SU-DHL-6 (cell line): Measurements from ENCODE around the gene FBXO31.

Experiments
- H2AFZ ChIP-seq: fragments of 200-600 bp; sonication (generic); 2 replicates; pipeline ENCODE4 v1.6.1; 2014; ENCODE audit warnings: low read depth, mild to moderate bottlenecking, moderate library complexity, mixed read lengths, antibody characterized with exemption, low read length; ENCODE audit not compliant: severe bottlenecking
- H3F3A ChIP-seq: fragments of 200-600 bp; shearing (Covaris generic); 2 replicates; pipeline ENCODE4 v1.6.0; 2016; ENCODE audit warnings: antibody characterized with exemption, mild to moderate bottlenecking; ENCODE audit not compliant: insufficient read depth
- H3K27ac ChIP-seq: fragments of 200-600 bp; sonication (generic); 2 replicates; pipeline ENCODE4 v1.5.1; 2016; ENCODE audit warnings: low read depth, mild to moderate bottlenecking, low read length, moderate library complexity, mixed read lengths
- H3K27me3 ChIP-seq: fragments of 200-600 bp; sonication (generic), shearing (Covaris generic); 2 replicates; pipeline ENCODE4 v1.6.0; 2014; ENCODE audit warnings: mild to moderate bottlenecking, low read length
- H3K36me3 ChIP-seq: fragments of 200-600 bp; sonication (generic); 2 replicates; pipeline ENCODE4 v1.6.1; 2014; ENCODE audit warnings: mild to moderate bottlenecking, low read length, mixed read lengths
- H3K4me2 ChIP-seq: fragments of 300-600, 200-600 bp; shearing (Covaris generic), sonication (generic); 2 replicates; pipeline ENCODE4 v1.6.0; 2014; ENCODE audit warnings: low read length, low read depth, mild to moderate bottlenecking; ENCODE audit not compliant: poor library complexity, severe bottlenecking
- H3K4me3 ChIP-seq: fragments of 200-600 bp; sonication (generic); 2 replicates; pipeline ENCODE4 v1.5.1; 2014; ENCODE audit warnings: antibody characterized with exemption, low read length, mild to moderate bottlenecking, mixed read lengths; ENCODE audit not compliant: insufficient read depth, poor library complexity, severe bottlenecking
- H3K79me2 ChIP-seq: fragments of 200-600 bp; sonication (generic); 2 replicates; pipeline ENCODE4 v1.6.1; 2014; ENCODE audit warnings: mild to moderate bottlenecking, low read length, moderate library complexity; ENCODE audit not compliant: insufficient read depth
- H3K9ac ChIP-seq: fragments of 200-600 bp; sonication (generic); 2 replicates; pipeline ENCODE4 v1.7.0; 2014; ENCODE audit warnings: mild to moderate bottlenecking, low read length
- H3K9me2 ChIP-seq: fragments of 200-600 bp; sonication (generic); replicated peaks from 2 replicates; pipeline ENCODE4 v1.6.1; 2014; ENCODE audit warnings: low read length; ENCODE audit not compliant: insufficient read depth
- H3K9me3 ChIP-seq: fragments of 200-600 bp; sonication (generic); 2 replicates; pipeline ENCODE4 v1.6.1; 2014; ENCODE audit warnings: low read length, mixed read lengths; ENCODE audit not compliant: insufficient read depth
- H4K20me1 ChIP-seq: fragments of 200-600 bp; sonication (generic); 2 replicates; pipeline ENCODE4 v1.6.1; 2014; ENCODE audit warnings: low read depth, mild to moderate bottlenecking, antibody characterized with exemption, low read length, moderate library complexity, mixed read lengths
- EZH2phosphoT487 ChIP-seq: fragments of 200-600 bp; sonication (generic), shearing (Covaris generic); conservative IDR thresholded peaks from 2 replicates; pipeline ENCODE4 v1.6.1; 2018; ENCODE audit warnings: mild to moderate bottlenecking, antibody characterized with exemption, low read length, moderate library complexity, mixed read lengths
- TF ChIP-seq, protein P1 (sequence below): fragments of 200-600 bp; sonication (generic); IDR thresholded peaks from one replicate; pipeline ENCODE4 v1.5.1; 2017; ENCODE audit warnings: antibody characterized with exemption, mild to moderate bottlenecking, low read length, moderate library complexity; ENCODE audit not compliant: insufficient read depth, poor library complexity, severe bottlenecking

The FBXO31 gene

GRCh38 chr16:87343753-87344050 is 39.9 kb downstream of the FBXO31 start:
- no peaks in the 10 kb centered on the region for H3K27me3 ChIP-seq
- H3K4me3 ChIP-seq: no peak overlapping the region
- H3K4me2 ChIP-seq: no peak overlapping the region
- H3K9me2 ChIP-seq: no peaks in the 10 kb centered on the region
- H3K9ac ChIP-seq: no peak overlapping the region
- no peak for TF ChIP-seq EZH2phosphoT487
- TF ChIP-seq, protein P1, sequence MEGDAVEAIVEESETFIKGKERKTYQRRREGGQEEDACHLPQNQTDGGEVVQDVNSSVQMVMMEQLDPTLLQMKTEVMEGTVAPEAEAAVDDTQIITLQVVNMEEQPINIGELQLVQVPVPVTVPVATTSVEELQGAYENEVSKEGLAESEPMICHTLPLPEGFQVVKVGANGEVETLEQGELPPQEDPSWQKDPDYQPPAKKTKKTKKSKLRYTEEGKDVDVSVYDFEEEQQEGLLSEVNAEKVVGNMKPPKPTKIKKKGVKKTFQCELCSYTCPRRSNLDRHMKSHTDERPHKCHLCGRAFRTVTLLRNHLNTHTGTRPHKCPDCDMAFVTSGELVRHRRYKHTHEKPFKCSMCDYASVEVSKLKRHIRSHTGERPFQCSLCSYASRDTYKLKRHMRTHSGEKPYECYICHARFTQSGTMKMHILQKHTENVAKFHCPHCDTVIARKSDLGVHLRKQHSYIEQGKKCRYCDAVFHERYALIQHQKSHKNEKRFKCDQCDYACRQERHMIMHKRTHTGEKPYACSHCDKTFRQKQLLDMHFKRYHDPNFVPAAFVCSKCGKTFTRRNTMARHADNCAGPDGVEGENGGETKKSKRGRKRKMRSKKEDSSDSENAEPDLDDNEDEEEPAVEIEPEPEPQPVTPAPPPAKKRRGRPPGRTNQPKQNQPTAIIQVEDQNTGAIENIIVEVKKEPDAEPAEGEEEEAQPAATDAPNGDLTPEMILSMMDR: no peak
- H3K79me2 ChIP-seq: no peaks in the 10 kb centered on the region; the same call in 1 of the 2 replicates
- no peaks in the 10 kb centered on the region for H3F3A ChIP-seq
- no peaks in the 10 kb centered on the region for H3K9me3 ChIP-seq
- H3K27ac ChIP-seq: no peak overlapping the region
- no peaks in the 10 kb centered on the region for H4K20me1 ChIP-seq
- H2AFZ ChIP-seq: no peak overlapping the region
- H3K36me3 ChIP-seq: no peaks in the 10 kb centered on the region

DNA sequence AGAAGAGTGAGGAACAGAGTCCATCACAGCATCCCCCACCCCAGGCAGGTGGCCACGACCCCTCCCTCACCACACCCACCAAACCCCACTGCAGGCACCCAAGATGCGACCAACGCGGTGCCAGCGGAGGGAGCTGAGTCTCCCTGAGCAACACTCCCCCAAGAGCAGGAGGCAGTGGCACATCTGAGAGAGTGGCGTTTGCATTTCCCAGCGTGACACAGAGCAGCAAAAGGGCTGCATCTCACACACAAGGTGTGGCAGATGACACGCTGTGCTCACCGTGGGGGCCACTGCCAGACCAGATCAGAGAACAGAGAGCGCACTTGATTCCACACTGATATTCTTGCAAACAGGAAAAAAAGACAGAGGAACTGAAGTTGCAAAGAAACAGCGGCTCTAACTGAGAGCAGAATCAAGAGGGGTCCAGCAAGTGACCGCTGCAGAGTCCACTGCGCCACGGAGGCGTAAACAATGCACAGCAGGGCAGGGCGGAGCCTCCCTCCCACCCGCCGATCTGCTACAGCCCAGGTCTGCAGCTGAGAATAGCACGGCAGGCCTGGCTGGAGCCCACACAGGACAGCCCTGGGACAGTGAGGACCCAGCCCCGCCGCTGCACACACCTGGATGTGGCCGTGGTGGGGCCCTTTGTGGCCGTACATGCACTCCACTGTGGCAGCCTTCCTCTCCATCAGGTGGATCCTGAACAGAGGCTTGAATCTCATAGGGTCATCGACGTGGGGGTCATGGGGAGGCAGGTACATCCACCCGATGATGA is 40.4 kb downstream of the FBXO31 start:
- no peaks in the 10 kb centered on the region for H3K27me3 ChIP-seq
- H3F3A ChIP-seq: no peaks in the 10 kb centered on the region
- no peaks in the 10 kb centered on the region for H3K36me3 ChIP-seq
- TF ChIP-seq EZH2phosphoT487: no peak
- TF ChIP-seq, protein P1: no peak
- H2AFZ ChIP-seq: no peak overlapping the region
- no peak overlapping the region for H3K27ac ChIP-seq
- no peaks in the 10 kb centered on the region; the same call in 1 of the 2 replicates for H3K79me2 ChIP-seq
- no peak overlapping the region for H3K9ac ChIP-seq
- no peak overlapping the region for H3K4me3 ChIP-seq
- no peaks in the 10 kb centered on the region for H3K9me3 ChIP-seq
- H3K4me2 ChIP-seq: no peak overlapping the region
- H3K9me2 ChIP-seq: no peaks in the 10 kb centered on the region
- H4K20me1 ChIP-seq: no peaks in the 10 kb centered on the region

- Histone ChIP-seq H3K4me2 (no peak overlapping the region), H3K9me3 (no peaks in the 10 kb centered on the region), H3F3A (no peaks in the 10 kb centered on the region), H3K36me3 (no peaks in the 10 kb centered on the region), H2AFZ (no peak overlapping the region), H3K4me3 (no peak overlapping the region), H3K9ac (no peak overlapping the region), H3K79me2 (no peaks in the 10 kb centered on the region; the same call in 1 of the 2 replicates), H4K20me1 (no peaks in the 10 kb centered on the region), H3K9me2 (no peaks in the 10 kb centered on the region), H3K27me3 (no peaks in the 10 kb centered on the region), H3K27ac (no peak overlapping the region)
- TF ChIP-seq, protein P1: no peak
- no peak for TF ChIP-seq EZH2phosphoT487
Measured at GRCh38 chr16:87342504-87342903, 41.1 kb downstream of the FBXO31 start.
